Uterus (tissue), 2 donors: ENCODE data around the gene NT5C3B.

Experiments
- CTCF ChIP-seq, 4 experiments: fragments of 200-600 bp in 2 of 4; fragments of 450-650 bp in 2 of 4; sonication (generic) in 2 of 4; IDR thresholded peaks; one replicate each; pipeline ENCODE4 v1.5.1; 2016 to 2019; ENCODE audit warnings: antibody characterized with exemption in 4 of 4, mild to moderate bottlenecking in 2 of 4, moderate library complexity in 1 of 4
- POLR2A ChIP-seq, 2 donors: fragments of 450-650 bp; IDR thresholded peaks; one replicate each; pipeline ENCODE4 v1.6.1; 2016; ENCODE audit warnings: antibody characterized with exemption in 2 of 2, mild to moderate bottlenecking in 1 of 2, moderate library complexity in 1 of 2

- TF ChIP-seq CTCF (IDR thresholded peaks at IDR 0.05) (no peak), POLR2A (IDR thresholded peaks at IDR 0.05) (no peak)
Observed at GRCh38 chr17:41823141-41823524, 12.9 kb downstream of the NT5C3B start.
